H1 (cell line): ENCODE data around the gene MAGT1. TPM values are rescaled to one million over a fixed set of nuclear protein-coding genes. Genes with fewer than 3 reads are reported as not detected.

Experiments used
- CHD2 ChIP-seq: IDR thresholded peaks from 2 replicates; pipeline ENCODE4 v1.6.1; 2012; ENCODE audit warnings: low read length, improper control_type of control experiment
- POLR2A ChIP-seq, 2 experiments: IDR thresholded peaks; 1 replicate in 1 of 2; 2 replicates in 1 of 2; pipeline ENCODE4 v1.6.1; 2011; ENCODE audit warnings: low read depth in 2 of 2, low read length in 2 of 2, mild to moderate bottlenecking in 2 of 2; ENCODE audit errors: control extremely low read depth in 1 of 2
- RAD21 ChIP-seq, 2 experiments: IDR thresholded peaks in 1 of 2; conservative IDR thresholded peaks in 1 of 2; 2 replicates each; pipeline ENCODE4 v1.6.1; 2011; ENCODE audit warnings: low read depth in 2 of 2, low read length in 2 of 2, improper control_type of control experiment in 1 of 2, inconsistent platforms in 1 of 2, mild to moderate bottlenecking in 1 of 2, moderate library complexity in 1 of 2
- SAP30 ChIP-seq: fragments of 300-600 bp; sonication (generic); IDR thresholded peaks from 2 replicates; pipeline ENCODE4 v1.7.1; 2012; ENCODE audit warnings: low read length, moderate library complexity, mild to moderate bottlenecking, inconsistent platforms; ENCODE audit not compliant: insufficient read depth, insufficient replicate concordance
- polyA plus RNA-seq, 7 experiments: library from polyadenylated mRNA; depleted of rRNA in 3 of 7; stranded (reverse) in 5 of 7; unstranded in 2 of 7; fragments of >200 nt in 5 of 7; fragments of 200-250 nt in 2 of 7; gene quantifications; 1 replicate in 5 of 7; 2 replicates in 1 of 7; 4 replicates in 1 of 7; pipeline versions ENCODE4 v1.2.1 to v1.2.3, GENCODE V29; 2011 to 2013; ENCODE audit warnings: missing spikeins in 2 of 7, mixed read lengths in 2 of 7
- total RNA-seq: library from RNA; stranded (reverse); fragmentation: NEBNext Ultra II Directional; extraction: Animal tissue kit (Norgen Biotek cat#: 25700); gene quantifications from 2 replicates; pipeline ENCODE4 v1.2.1, GENCODE V29; 2021

MAGT1 gene
- total and polyA plus RNA-seq, 2 of the 8 experiments (the other 6 are each of a cell fraction or from before 2014, with no cell fraction given): 14.4 to 47.6 TPM

GRCh38 chrX:77802201-77802600 lies 93.0 kb downstream of the MAGT1 start (continued):
- TF ChIP-seq CHD2: no peak
- no peak for TF ChIP-seq POLR2A (IDR thresholded peaks at IDR 0.05; ENCODE audit: control extremely low read depth in 1 of 2, low read depth in 2 of 2, low read length in 2 of 2)
- TF ChIP-seq SAP30: no peak
- no peak for TF ChIP-seq RAD21 (IDR thresholded peaks at IDR 0.05 in 1 of 2, conservative IDR thresholded peaks at IDR 0.05 in 1 of 2; ENCODE audit: low read depth in 2 of 2, low read length in 2 of 2)
